Fibroblast of lung (primary cell): ENCODE results near the gene RAB25.

Experiments
- EZH2 ChIP-seq: IDR thresholded peaks from 2 replicates; pipeline ENCODE4 v1.5.1; 2012; ENCODE audit warnings: low read length, control low read depth, mild to moderate bottlenecking; ENCODE audit errors: missing control alignments
- TF ChIP-seq, protein P1 (sequence below), 2 donors: IDR thresholded peaks in 1 of 2; conservative IDR thresholded peaks in 1 of 2; 1 replicate in 1 of 2; 2 replicates in 1 of 2; pipeline ENCODE4 v1.5.1; 2011 to 2012; ENCODE audit warnings: low read length in 2 of 2, control low read depth in 1 of 2, inconsistent platforms in 1 of 2, low read depth in 1 of 2, mild to moderate bottlenecking in 1 of 2

DNA sequence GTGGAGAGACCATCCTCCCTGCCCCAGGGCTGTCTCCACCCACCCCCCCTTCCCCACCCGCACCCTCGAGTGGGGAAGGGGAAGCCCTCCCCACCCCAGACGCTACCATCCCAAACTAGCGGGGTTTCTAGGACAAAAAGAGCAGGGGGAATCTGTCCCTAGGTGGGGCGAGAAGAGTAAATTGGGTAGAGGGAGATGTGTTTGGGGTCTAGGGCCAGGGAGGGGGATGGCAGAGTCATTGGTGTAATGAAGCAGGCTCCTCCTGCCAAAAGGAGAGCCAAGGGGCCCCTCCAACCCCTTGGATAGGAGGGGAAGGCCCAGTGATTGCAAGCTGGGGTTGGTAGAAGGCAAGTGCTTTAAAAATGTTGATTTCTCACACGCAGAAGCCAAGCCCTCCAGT lies 11.3 kb downstream of the RAB25 start:
- TF ChIP-seq, protein P1, sequence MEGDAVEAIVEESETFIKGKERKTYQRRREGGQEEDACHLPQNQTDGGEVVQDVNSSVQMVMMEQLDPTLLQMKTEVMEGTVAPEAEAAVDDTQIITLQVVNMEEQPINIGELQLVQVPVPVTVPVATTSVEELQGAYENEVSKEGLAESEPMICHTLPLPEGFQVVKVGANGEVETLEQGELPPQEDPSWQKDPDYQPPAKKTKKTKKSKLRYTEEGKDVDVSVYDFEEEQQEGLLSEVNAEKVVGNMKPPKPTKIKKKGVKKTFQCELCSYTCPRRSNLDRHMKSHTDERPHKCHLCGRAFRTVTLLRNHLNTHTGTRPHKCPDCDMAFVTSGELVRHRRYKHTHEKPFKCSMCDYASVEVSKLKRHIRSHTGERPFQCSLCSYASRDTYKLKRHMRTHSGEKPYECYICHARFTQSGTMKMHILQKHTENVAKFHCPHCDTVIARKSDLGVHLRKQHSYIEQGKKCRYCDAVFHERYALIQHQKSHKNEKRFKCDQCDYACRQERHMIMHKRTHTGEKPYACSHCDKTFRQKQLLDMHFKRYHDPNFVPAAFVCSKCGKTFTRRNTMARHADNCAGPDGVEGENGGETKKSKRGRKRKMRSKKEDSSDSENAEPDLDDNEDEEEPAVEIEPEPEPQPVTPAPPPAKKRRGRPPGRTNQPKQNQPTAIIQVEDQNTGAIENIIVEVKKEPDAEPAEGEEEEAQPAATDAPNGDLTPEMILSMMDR (conservative IDR thresholded peaks at IDR 0.05 in 1 of 2, IDR thresholded peaks at IDR 0.05 in 1 of 2; ENCODE audit: low read depth in 1 of 2, low read length in 2 of 2) = no peak
- no peak for TF ChIP-seq EZH2
